Neuronal stem cell (in vitro differentiated cells): ENCODE results near the gene SHH.
A peak's percentile ranks its signal among the peaks of the same experiment; 100 is the strongest.

Experiments
- DNase-seq: peaks from one replicate; pipeline ENCODE4 v3.0.0-alpha.2; 2013; ENCODE audit warnings: low spot score
- H2AFZ ChIP-seq: one replicate; pipeline ENCODE4 v1.6.1; 2013; ENCODE audit warnings: mild to moderate bottlenecking, low read length, inconsistent platforms
- H2AK5ac ChIP-seq: 2 replicates; pipeline ENCODE4 v1.6.1; 2013; ENCODE audit warnings: low read depth, mild to moderate bottlenecking, inconsistent platforms, low read length, moderate library complexity, mixed read lengths
- H2BK120ac ChIP-seq: 2 replicates; pipeline ENCODE4 v1.6.1; 2013; ENCODE audit warnings: low read depth, mild to moderate bottlenecking, inconsistent platforms, low read length, moderate library complexity, mixed read lengths
- H2BK12ac ChIP-seq: one replicate; pipeline ENCODE4 v1.6.1; 2013; ENCODE audit warnings: low read length, inconsistent platforms
- H2BK15ac ChIP-seq: 2 replicates; pipeline ENCODE4 v1.6.1; 2013; ENCODE audit warnings: mild to moderate bottlenecking, low read length, inconsistent platforms, mixed read lengths
- H2BK5ac ChIP-seq: one replicate; pipeline ENCODE4 v1.6.1; 2013; ENCODE audit warnings: inconsistent platforms, mild to moderate bottlenecking, low read length, moderate library complexity
- H3K14ac ChIP-seq: one replicate; pipeline ENCODE4 v1.6.1; 2013; ENCODE audit warnings: low read length, inconsistent platforms
- H3K18ac ChIP-seq: 2 replicates; pipeline ENCODE4 v1.6.1; 2013; ENCODE audit warnings: low read length, inconsistent platforms
- H3K23ac ChIP-seq: 2 replicates; pipeline ENCODE4 v1.6.1; 2013; ENCODE audit warnings: low read depth, mild to moderate bottlenecking, mixed read lengths, low read length, inconsistent platforms; ENCODE audit not compliant: poor library complexity
- H3K27ac ChIP-seq: replicated peaks from 3 replicates; pipeline ENCODE4 v1.5.1; 2013; ENCODE audit warnings: low read length, inconsistent platforms
- H3K27me3 ChIP-seq, 3 experiments: 2 replicates each; pipeline ENCODE4 v1.6.1; 2013; ENCODE audit warnings: low read length in 3 of 3, mild to moderate bottlenecking in 2 of 3, inconsistent platforms in 1 of 3, low read depth in 1 of 3, mixed read lengths in 1 of 3, moderate library complexity in 1 of 3; ENCODE audit not compliant: control insufficient read depth in 3 of 3, insufficient read depth in 3 of 3
- H3K36me3 ChIP-seq, 2 donors: replicated peaks in 1 of 2; 2 replicates each; pipeline ENCODE4 v1.6.1; 2013; ENCODE audit warnings: low read length in 2 of 2; ENCODE audit not compliant: control insufficient read depth in 2 of 2, insufficient read depth in 2 of 2
- H3K4ac ChIP-seq: 2 replicates; pipeline ENCODE4 v1.6.1; 2013; ENCODE audit warnings: inconsistent platforms, mild to moderate bottlenecking, low read length, moderate library complexity
- H3K4me1 ChIP-seq, 2 donors: 1 replicate in 1 of 2; 2 replicates in 1 of 2; pipeline ENCODE4 v1.6.1; 2013; ENCODE audit warnings: low read length in 2 of 2, low read depth in 1 of 2; ENCODE audit not compliant: control insufficient read depth in 2 of 2, insufficient read depth in 1 of 2
- H3K4me2 ChIP-seq: one replicate; pipeline ENCODE4 v1.6.1; 2013; ENCODE audit warnings: mild to moderate bottlenecking, low read length, inconsistent platforms; ENCODE audit not compliant: insufficient read depth, poor library complexity, severe bottlenecking
- H3K4me3 ChIP-seq, 2 donors: 2 replicates each; pipeline ENCODE4 v1.5.1; 2013; ENCODE audit warnings: low read length in 2 of 2, mild to moderate bottlenecking in 2 of 2, inconsistent platforms in 1 of 2, moderate library complexity in 1 of 2
- H3K79me1 ChIP-seq: one replicate; pipeline ENCODE4 v1.6.1; 2013; ENCODE audit warnings: low read depth, mild to moderate bottlenecking, inconsistent platforms, low read length, moderate library complexity
- H3K9ac ChIP-seq: one replicate; pipeline ENCODE4 v1.6.1; 2013; ENCODE audit warnings: mild to moderate bottlenecking, low read depth, low read length, inconsistent platforms; ENCODE audit not compliant: poor library complexity
- H3K9me3 ChIP-seq, 2 donors: replicated peaks in 1 of 2; 2 replicates each; pipeline versions ENCODE3 to v1.6.1; 2013; ENCODE audit warnings: low read length in 2 of 2, mild to moderate bottlenecking in 2 of 2, inconsistent platforms in 1 of 2, low read depth in 1 of 2, mixed read lengths in 1 of 2, moderate library complexity in 1 of 2; ENCODE audit not compliant: control insufficient read depth in 2 of 2, insufficient read depth in 1 of 2
- H4K8ac ChIP-seq: one replicate; pipeline ENCODE4 v1.6.1; 2013; ENCODE audit warnings: low read depth, mild to moderate bottlenecking, inconsistent platforms, low read length, moderate library complexity
- H4K91ac ChIP-seq: one replicate; pipeline ENCODE4 v1.6.1; 2013; ENCODE audit warnings: low read length, low read depth, mild to moderate bottlenecking, inconsistent platforms; ENCODE audit not compliant: poor library complexity
- WGBS, 2 donors: extraction: QIAGEN DNeasy Blood & Tissue Kit; methylation state at CpG; one replicate each; pipeline ENCODE4 v1.1.7; 2013; ENCODE audit warnings: missing lambda C conversion rate in 2 of 2, mixed read lengths in 1 of 2; ENCODE audit not compliant: insufficient read length in 2 of 2, insufficient replicate concordance in 1 of 2; ENCODE audit errors: extremely low coverage in 2 of 2; 5-methylcytosine and 5-hydroxymethylcytosine counted together

Gene SHH

GRCh38 chr7:155813546-155814315 is 1.5 kb upstream of the SHH start:
- Histone ChIP-seq H2BK15ac (no peak overlapping the region), H2BK120ac (no peak overlapping the region), H3K27ac (no peak overlapping the region), H4K8ac (no peak overlapping the region), H3K4ac (no peak overlapping the region), H3K14ac (no peak overlapping the region), H2AFZ (no peak overlapping the region), H2BK12ac (no peak overlapping the region), H3K23ac (no peak overlapping the region), H3K18ac (no peak overlapping the region), H2BK5ac (no peak overlapping the region), H3K9me3 (no peaks in the 10 kb centered on the region), H3K4me3 (no peak overlapping the region), H3K79me1 (no peaks in the 10 kb centered on the region), H3K27me3 (peaks cover 51 to 92% (median 65%) of the 10 kb centered on the region in 3 experiments), H3K9ac (no peak overlapping the region), H3K4me1 (peaks cover 14 to 15% of the 10 kb centered on the region in 2 donors), H3K36me3 (no peaks in the 10 kb centered on the region), H4K91ac (no peak overlapping the region), H2AK5ac (peak overlapping the region; percentile 53), H3K4me2 (no peak overlapping the region)
- no peak for DNase-seq
- no CpG with 5 or more reads among the region's 19 CpGs for WGBS, 2 donors

GRCh38 chr7:155813125-155813524 is 862 bp upstream of the SHH start:
- Histone ChIP-seq H3K9me3 (no peaks in the 10 kb centered on the region), H3K4me1 (peaks cover 17 to 19% of the 10 kb centered on the region in 2 donors), H4K8ac (no peak overlapping the region), H3K23ac (peak overlapping the region; percentile 60), H3K79me1 (no peaks in the 10 kb centered on the region), H3K4me3 (no peak overlapping the region), H4K91ac (no peak overlapping the region), H3K36me3 (no peaks in the 10 kb centered on the region), H3K9ac (no peak overlapping the region), H2BK120ac (no peak overlapping the region), H2BK15ac (no peak overlapping the region), H3K14ac (no peak overlapping the region), H2BK5ac (no peak overlapping the region), H3K18ac (peak overlapping the region; percentile 42), H2AFZ (no peak overlapping the region), H3K27me3 (peaks cover 54 to 92% (median 69%) of the 10 kb centered on the region in 3 experiments), H3K4me2 (no peak overlapping the region), H3K4ac (no peak overlapping the region), H3K27ac (no peak overlapping the region), H2AK5ac (no peak overlapping the region), H2BK12ac (no peak overlapping the region)
- DNase-seq: no peak
- no CpG with 5 or more reads among the region's 8 CpGs for WGBS, 2 donors

DNA sequence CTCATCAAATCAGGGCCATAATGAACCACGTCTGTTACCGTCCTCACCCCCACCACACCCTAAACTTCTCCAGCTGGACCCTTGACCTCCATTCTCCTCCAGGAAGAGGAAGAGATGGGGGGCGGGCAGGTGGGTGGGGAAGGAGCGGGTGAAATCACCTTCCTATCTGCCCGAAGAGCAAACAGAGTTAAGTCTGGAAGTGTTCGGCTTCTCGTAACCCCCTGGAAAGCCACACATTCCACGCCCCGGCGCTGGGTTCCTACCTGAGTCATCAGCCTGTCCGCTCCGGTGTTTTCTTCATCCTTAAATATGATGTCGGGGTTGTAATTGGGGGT is 736 bp downstream of the SHH start:
- Histone ChIP-seq H2BK120ac (no peak overlapping the region), H3K27me3 (peaks cover 59 to 96% (median 85%) of the 10 kb centered on the region in 3 experiments), H2BK12ac (no peak overlapping the region), H3K4ac (no peak overlapping the region), H2BK15ac (no peak overlapping the region), H2AFZ (no peak overlapping the region), H3K79me1 (no peaks in the 10 kb centered on the region), H3K23ac (no peak overlapping the region), H3K9ac (no peak overlapping the region), H3K4me1 (peaks cover 27 to 28% of the 10 kb centered on the region in 2 donors), H4K91ac (no peak overlapping the region), H3K14ac (no peak overlapping the region), H4K8ac (no peak overlapping the region), H2AK5ac (no peak overlapping the region), H3K36me3 (no peaks in the 10 kb centered on the region), H3K4me3 (no peak overlapping the region), H2BK5ac (no peak overlapping the region), H3K4me2 (no peak overlapping the region), H3K27ac (no peak overlapping the region), H3K9me3 (no peaks in the 10 kb centered on the region), H3K18ac (no peak overlapping the region)
- no CpG with 5 or more reads among the region's 13 CpGs for WGBS, 2 donors
- DNase-seq: no peak

DNA sequence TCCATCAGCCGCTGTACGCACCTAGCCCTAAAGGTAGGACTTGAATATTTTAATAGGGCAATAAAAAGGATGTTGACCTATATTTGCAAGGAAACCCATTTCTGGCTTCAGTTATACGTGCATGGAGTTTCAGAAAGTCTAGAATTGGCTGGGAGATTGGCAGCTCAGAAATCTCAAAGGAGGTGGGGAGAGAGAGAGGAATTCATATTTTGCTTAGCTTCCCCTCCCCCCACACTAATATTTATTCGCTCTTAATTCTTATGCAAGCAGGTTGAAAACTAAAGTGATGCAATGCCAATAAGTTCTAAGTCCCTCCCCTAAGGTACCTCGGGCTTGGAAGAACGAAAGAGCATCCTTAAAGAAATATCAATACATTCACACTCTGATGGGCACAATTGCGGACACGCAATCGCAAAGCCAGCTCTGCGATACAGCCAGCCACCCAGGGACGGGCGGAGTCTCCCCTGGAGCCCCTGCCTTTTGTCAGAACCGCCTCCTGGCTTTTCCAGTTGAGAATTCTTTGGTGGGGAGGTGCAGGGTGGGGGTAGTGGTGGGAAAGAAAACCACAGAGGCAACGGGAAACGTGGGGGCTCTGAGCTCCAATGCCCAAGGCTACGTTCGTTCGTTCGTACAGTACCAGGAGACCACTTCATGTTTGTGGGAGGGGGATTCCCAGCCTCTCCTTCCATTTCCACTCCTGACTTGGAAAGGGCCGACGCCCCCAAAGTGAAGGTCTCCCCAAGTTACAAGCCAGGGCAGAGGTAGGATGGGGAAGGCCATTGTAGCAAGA is 1.3 kb downstream of the SHH start:
- H2AFZ ChIP-seq: no peak overlapping the region
- H3K79me1 ChIP-seq: no peaks in the 10 kb centered on the region
- no peak for DNase-seq
- H3K27ac ChIP-seq: no peak overlapping the region
- no peak overlapping the region for H4K91ac ChIP-seq
- H4K8ac ChIP-seq: no peak overlapping the region
- H3K4ac ChIP-seq: no peak overlapping the region
- H2BK15ac ChIP-seq: no peak overlapping the region
- H3K14ac ChIP-seq: no peak overlapping the region
- H2AK5ac ChIP-seq: no peak overlapping the region
- no peak overlapping the region for H3K4me2 ChIP-seq
- H3K9ac ChIP-seq: no peak overlapping the region
- H3K23ac ChIP-seq: peak overlapping the region; percentile 1
- H2BK5ac ChIP-seq: no peak overlapping the region
- H3K18ac ChIP-seq: no peak overlapping the region
- no peak overlapping the region for H2BK120ac ChIP-seq
- no peak overlapping the region for H3K4me3 ChIP-seq
- WGBS, 2 donors: no CpG with 5 or more reads among the region's 21 CpGs
- no peaks in the 10 kb centered on the region for H3K9me3 ChIP-seq
- peaks cover 27 to 33% of the 10 kb centered on the region in 2 donors for H3K4me1 ChIP-seq
- peaks cover 65 to 96% (median 90%) of the 10 kb centered on the region in 3 experiments for H3K27me3 ChIP-seq
- no peak overlapping the region for H2BK12ac ChIP-seq
- H3K36me3 ChIP-seq: no peaks in the 10 kb centered on the region
